ENCODE data around the gene IRF5.

The IRF5 gene

GRCh38 chr7:128922496-128923410 lies 15.0 kb upstream of the IRF5 start:
- no peaks in the 10 kb centered on the region for H3K9me3 Mint-ChIP-seq

GRCh38 chr7:128923411-128923800 lies 14.3 kb upstream of the IRF5 start:
- H3K27me3 Mint-ChIP-seq (ENCODE audit: low read depth) = peaks cover 45% of the 10 kb centered on the region

More at GRCh38 chr7:128922496-128923410, 15.0 kb upstream of the IRF5 start:
- H3K4me3 Mint-ChIP-seq = no peak overlapping the region
- no peaks in the 10 kb centered on the region for H3K36me3 Mint-ChIP-seq (ENCODE audit: low read depth)
- DNase-seq (ENCODE audit: low spot score) = no peak
- no peak overlapping the region for H3K27ac Mint-ChIP-seq
- peaks cover 49% of the 10 kb centered on the region for H3K27me3 Mint-ChIP-seq (ENCODE audit: low read depth)
- H3K4me1 Mint-ChIP-seq (ENCODE audit: low read depth) = no peaks in the 10 kb centered on the region

GRCh38 chr7:128924707-128925588 lies 12.8 kb upstream of the IRF5 start:
- H3K27ac Mint-ChIP-seq = no peak overlapping the region
- no peaks in the 10 kb centered on the region for H3K36me3 Mint-ChIP-seq (ENCODE audit: low read depth)
- H3K4me1 Mint-ChIP-seq (ENCODE audit: low read depth) = no peaks in the 10 kb centered on the region
- no peaks in the 10 kb centered on the region for H3K9me3 Mint-ChIP-seq
- H3K27me3 Mint-ChIP-seq (ENCODE audit: low read depth) = peaks cover 32% of the 10 kb centered on the region
- H3K4me3 Mint-ChIP-seq = no peak overlapping the region
- DNase-seq (ENCODE audit: low spot score) = no peak

More at GRCh38 chr7:128923411-128923800, 14.3 kb upstream of the IRF5 start:
- H3K36me3 Mint-ChIP-seq (ENCODE audit: low read depth) = no peaks in the 10 kb centered on the region
- no peak for DNase-seq (ENCODE audit: low spot score)
- no peak overlapping the region for H3K27ac Mint-ChIP-seq
- no peaks in the 10 kb centered on the region for H3K9me3 Mint-ChIP-seq
- no peaks in the 10 kb centered on the region for H3K4me1 Mint-ChIP-seq (ENCODE audit: low read depth)
- no peak overlapping the region for H3K4me3 Mint-ChIP-seq

GRCh38 chr7:128928159-128928813 lies 9.4 kb upstream of the IRF5 start:
- Mint-ChIP-seq H3K36me3 (ENCODE audit: low read depth) (peaks cover 1% of the 10 kb centered on the region), H3K27me3 (ENCODE audit: low read depth) (peaks cover 17% of the 10 kb centered on the region), H3K4me3 (no peak overlapping the region), H3K9me3 (no peaks in the 10 kb centered on the region), H3K4me1 (ENCODE audit: low read depth) (peaks cover 5% of the 10 kb centered on the region), H3K27ac (no peak overlapping the region)
- no peak for DNase-seq (ENCODE audit: low spot score)

GRCh38 chr7:128928882-128929788 lies 8.6 kb upstream of the IRF5 start:
- Mint-ChIP-seq H3K27me3 (ENCODE audit: low read depth) (peaks cover 13% of the 10 kb centered on the region), H3K9me3 (no peaks in the 10 kb centered on the region), H3K27ac (no peak overlapping the region), H3K36me3 (ENCODE audit: low read depth) (peaks cover 2% of the 10 kb centered on the region), H3K4me1 (ENCODE audit: low read depth) (peaks cover 9% of the 10 kb centered on the region), H3K4me3 (no peak overlapping the region)
- DNase-seq (ENCODE audit: low spot score) = no peak

- peaks cover 11% of the 10 kb centered on the region for H3K27me3 Mint-ChIP-seq (ENCODE audit: low read depth)
- H3K9me3 Mint-ChIP-seq = no peaks in the 10 kb centered on the region
- no peak overlapping the region for H3K27ac Mint-ChIP-seq
- no peak overlapping the region for H3K4me3 Mint-ChIP-seq
- H3K4me1 Mint-ChIP-seq (ENCODE audit: low read depth) = peaks cover 9% of the 10 kb centered on the region
- peaks cover 2% of the 10 kb centered on the region for H3K36me3 Mint-ChIP-seq (ENCODE audit: low read depth)
- no peak for DNase-seq (ENCODE audit: low spot score)
Observed at GRCh38 chr7:128931190-128931798, 6.4 kb upstream of the IRF5 start.

GRCh38 chr7:128931965-128932861 lies 5.5 kb upstream of the IRF5 start:
- H3K4me3 Mint-ChIP-seq = no peak overlapping the region
- peaks cover 2% of the 10 kb centered on the region for H3K36me3 Mint-ChIP-seq (ENCODE audit: low read depth)
- no peak overlapping the region for H3K27ac Mint-ChIP-seq
- no peaks in the 10 kb centered on the region for H3K9me3 Mint-ChIP-seq
- DNase-seq (ENCODE audit: low spot score) = no peak
- H3K4me1 Mint-ChIP-seq (ENCODE audit: low read depth) = peaks cover 13% of the 10 kb centered on the region
- peaks cover 17% of the 10 kb centered on the region for H3K27me3 Mint-ChIP-seq (ENCODE audit: low read depth)

GRCh38 chr7:128932862-128933179 lies 4.9 kb upstream of the IRF5 start:
- H3K36me3 Mint-ChIP-seq (ENCODE audit: low read depth) = peaks cover 2% of the 10 kb centered on the region
- no peak overlapping the region for H3K27ac Mint-ChIP-seq

GRCh38 chr7:128933180-128933891 lies 4.4 kb upstream of the IRF5 start:
- Mint-ChIP-seq H3K4me3 (peak overlapping the region; percentile 78), H3K4me1 (ENCODE audit: low read depth) (peaks cover 14% of the 10 kb centered on the region), H3K27ac (peak overlapping the region; percentile 87), H3K36me3 (ENCODE audit: low read depth) (peaks cover 2% of the 10 kb centered on the region), H3K27me3 (ENCODE audit: low read depth) (peaks cover 22% of the 10 kb centered on the region), H3K9me3 (no peaks in the 10 kb centered on the region)
- peak; percentile 42 for DNase-seq (ENCODE audit: low spot score)

More at GRCh38 chr7:128932862-128933179, 4.9 kb upstream of the IRF5 start:
- no peak for DNase-seq (ENCODE audit: low spot score)
- peaks cover 14% of the 10 kb centered on the region for H3K4me1 Mint-ChIP-seq (ENCODE audit: low read depth)
- H3K27me3 Mint-ChIP-seq (ENCODE audit: low read depth) = peaks cover 20% of the 10 kb centered on the region
- H3K9me3 Mint-ChIP-seq = no peaks in the 10 kb centered on the region
- no peak overlapping the region for H3K4me3 Mint-ChIP-seq

- H3K36me3 Mint-ChIP-seq (ENCODE audit: low read depth) = peaks cover 2% of the 10 kb centered on the region
- H3K27ac Mint-ChIP-seq = no peak overlapping the region
- H3K4me3 Mint-ChIP-seq = no peak overlapping the region
- H3K9me3 Mint-ChIP-seq = no peaks in the 10 kb centered on the region
- H3K4me1 Mint-ChIP-seq (ENCODE audit: low read depth) = peaks cover 19% of the 10 kb centered on the region
- no peak for DNase-seq (ENCODE audit: low spot score)
- peaks cover 24% of the 10 kb centered on the region for H3K27me3 Mint-ChIP-seq (ENCODE audit: low read depth)
Observed at GRCh38 chr7:128934361-128935341, 3.1 kb upstream of the IRF5 start.

GRCh38 chr7:128935342-128935730 lies 2.4 kb upstream of the IRF5 start:
- Mint-ChIP-seq H3K9me3 (no peaks in the 10 kb centered on the region), H3K4me3 (no peak overlapping the region), H3K27ac (no peak overlapping the region), H3K36me3 (ENCODE audit: low read depth) (peaks cover 2% of the 10 kb centered on the region), H3K4me1 (ENCODE audit: low read depth) (peaks cover 24% of the 10 kb centered on the region), H3K27me3 (ENCODE audit: low read depth) (peaks cover 24% of the 10 kb centered on the region)
- DNase-seq (ENCODE audit: low spot score) = no peak
